Uterus (tissue), 2 donors: ENCODE data around the gene FBXO21.

Experiments used
- CTCF ChIP-seq, 4 experiments: fragments of 200-600 bp in 2 of 4; fragments of 450-650 bp in 2 of 4; sonication (generic) in 2 of 4; IDR thresholded peaks; one replicate each; pipeline ENCODE4 v1.5.1; 2016 to 2019; ENCODE audit warnings: antibody characterized with exemption in 4 of 4, mild to moderate bottlenecking in 2 of 4, moderate library complexity in 1 of 4
- POLR2A ChIP-seq, 2 donors: fragments of 450-650 bp; IDR thresholded peaks; one replicate each; pipeline ENCODE4 v1.6.1; 2016; ENCODE audit warnings: antibody characterized with exemption in 2 of 2, mild to moderate bottlenecking in 1 of 2, moderate library complexity in 1 of 2

GRCh38 chr12:117236456-117237001 is 46.3 kb upstream of the FBXO21 start:
- peak in 3 of 4 experiments; percentile 32 to 37 (median 34) for TF ChIP-seq CTCF (IDR thresholded peaks at IDR 0.05)
- no peak for TF ChIP-seq POLR2A (IDR thresholded peaks at IDR 0.05)
